ENCODE data around the gene PLCH1.

PLCH1 gene

GRCh38 chr3:155420881-155421486 is 323.9 kb downstream of the PLCH1 start:
- TF ChIP-seq SIN3A (IDR thresholded peaks at IDR 0.05; ENCODE audit: borderline replicate concordance, insufficient read depth, low read length) (no peak), REST (IDR thresholded peaks at IDR 0.05; ENCODE audit: insufficient read depth in 1 of 2, low read depth in 2 of 2, low read length in 2 of 2) (no peak), FOXP2 (optimal IDR thresholded peaks at IDR 0.05; ENCODE audit: borderline replicate concordance, extremely low read depth, extremely low read length, insufficient read depth) (no peak), POLR2AphosphoS5 (IDR thresholded peaks at IDR 0.05; ENCODE audit: low read depth, low read length) (no peak), TAF1 (IDR thresholded peaks at IDR 0.05; ENCODE audit: borderline replicate concordance, insufficient read depth, low read length) (no peak)

- no peak for TF ChIP-seq SIN3A (IDR thresholded peaks at IDR 0.05; ENCODE audit: borderline replicate concordance, insufficient read depth, low read length)
- TF ChIP-seq POLR2AphosphoS5 (IDR thresholded peaks at IDR 0.05; ENCODE audit: low read depth, low read length) = no peak
- no peak for TF ChIP-seq FOXP2 (optimal IDR thresholded peaks at IDR 0.05; ENCODE audit: borderline replicate concordance, extremely low read depth, extremely low read length, insufficient read depth)
- TF ChIP-seq TAF1 (IDR thresholded peaks at IDR 0.05; ENCODE audit: borderline replicate concordance, insufficient read depth, low read length) = no peak
- TF ChIP-seq REST (IDR thresholded peaks at IDR 0.05; ENCODE audit: insufficient read depth in 1 of 2, low read depth in 2 of 2, low read length in 2 of 2) = no peak
Observed at GRCh38 chr3:155420406-155420805, 324.5 kb downstream of the PLCH1 start.

GRCh38 chr3:155418407-155418806 is 326.5 kb downstream of the PLCH1 start:
- TF ChIP-seq TAF1 (IDR thresholded peaks at IDR 0.05; ENCODE audit: borderline replicate concordance, insufficient read depth, low read length) (no peak), FOXP2 (optimal IDR thresholded peaks at IDR 0.05; ENCODE audit: borderline replicate concordance, extremely low read depth, extremely low read length, insufficient read depth) (no peak), REST (IDR thresholded peaks at IDR 0.05; ENCODE audit: insufficient read depth in 1 of 2, low read depth in 2 of 2, low read length in 2 of 2) (no peak), POLR2AphosphoS5 (IDR thresholded peaks at IDR 0.05; ENCODE audit: low read depth, low read length) (no peak), SIN3A (IDR thresholded peaks at IDR 0.05; ENCODE audit: borderline replicate concordance, insufficient read depth, low read length) (no peak)

GRCh38 chr3:155417119-155417517 is 327.8 kb downstream of the PLCH1 start:
- TF ChIP-seq TAF1 (IDR thresholded peaks at IDR 0.05; ENCODE audit: borderline replicate concordance, insufficient read depth, low read length) (no peak), POLR2AphosphoS5 (IDR thresholded peaks at IDR 0.05; ENCODE audit: low read depth, low read length) (no peak), REST (IDR thresholded peaks at IDR 0.05; ENCODE audit: insufficient read depth in 1 of 2, low read depth in 2 of 2, low read length in 2 of 2) (no peak), SIN3A (IDR thresholded peaks at IDR 0.05; ENCODE audit: borderline replicate concordance, insufficient read depth, low read length) (no peak), FOXP2 (optimal IDR thresholded peaks at IDR 0.05; ENCODE audit: borderline replicate concordance, extremely low read depth, extremely low read length, insufficient read depth) (no peak)
